Heart right ventricle (tissue), 16 donors: ENCODE measurements around the gene PLN. TPM values are rescaled to one million over a fixed set of nuclear protein-coding genes. Genes with fewer than 3 reads are reported as not detected.

ENCODE experiments used
- ATAC-seq, 8 donors: fragments of 200-7000 bp; cut with Tn5 transposase; one replicate each; pipeline ENCODE4 v1.9.1; 2020; ENCODE audit warnings: mild to moderate bottlenecking in 8 of 8, moderate library complexity in 8 of 8, moderate number of reproducible peaks in 1 of 8
- DNase-seq, 2 donors: peaks; one replicate each; pipeline ENCODE4 v3.0.0-alpha.2; 2020
- H3K27ac ChIP-seq, 10 donors: fragments of 200-600 bp; sonication (generic) in 2 of 10; one replicate each; pipeline versions ENCODE4 v1.5.0 to v1.8.0; 2020 to 2022; ENCODE audit warnings: mild to moderate bottlenecking in 3 of 10
- H3K27me3 ChIP-seq, 7 donors: fragments of 200-600 bp; one replicate each; pipeline ENCODE4 v1.8.0; 2021 to 2022; ENCODE audit warnings: mild to moderate bottlenecking in 2 of 7
- H3K36me3 ChIP-seq, 9 donors: fragments of 200-600 bp; sonication (generic) in 1 of 9; one replicate each; pipeline versions ENCODE4 v1.5.0 to v1.8.0; 2020 to 2022; ENCODE audit warnings: mild to moderate bottlenecking in 2 of 9
- H3K4me1 ChIP-seq, 9 donors: fragments of 200-600 bp; sonication (generic) in 1 of 9; one replicate each; pipeline versions ENCODE4 v1.5.0 to v1.8.0; 2020 to 2022; ENCODE audit warnings: mild to moderate bottlenecking in 4 of 9
- H3K4me3 ChIP-seq, 10 donors: fragments of 200-600 bp; sonication (generic) in 2 of 10; one replicate each; pipeline versions ENCODE4 v1.5.0 to v1.8.0; 2020 to 2022; ENCODE audit warnings: mild to moderate bottlenecking in 7 of 10, moderate library complexity in 2 of 10
- H3K9me3 ChIP-seq, 11 donors: fragments of 200-600 bp in 10 of 11; sonication (generic) in 2 of 11; one replicate each; pipeline versions ENCODE4 v1.5.0 to v1.8.0; 2013 to 2022; ENCODE audit warnings: mild to moderate bottlenecking in 2 of 11, control low read depth in 1 of 11, moderate library complexity in 1 of 11
- WGBS, 2 donors: extraction: QIAGEN DNeasy Blood & Tissue Kit; methylation state at CpG; one replicate each; pipeline ENCODE4 v1.1.7; 2013; ENCODE audit warnings: inconsistent platforms in 1 of 2; 5-methylcytosine and 5-hydroxymethylcytosine counted together
- intact Hi-C, 10 donors: fragments of 100-400 bp; cut with DNase I; formaldehyde crosslinking; loops; one replicate each; pipeline versions ENCODE4 v1.11.1 to v1.14.2; 2022
- polyA plus RNA-seq, 2 donors: library from polyadenylated mRNA; stranded (reverse); fragments of 200-250 nt; gene quantifications; one replicate each; pipeline ENCODE4 v1.2.3, GENCODE V29; 2013
- total RNA-seq, 10 donors: library from RNA; stranded (reverse); fragmentation: NEBNext Ultra II Directional in 3 of 10; extraction: Animal tissue kit (Norgen Biotek cat#: 25700) in 3 of 10; gene quantifications; one replicate each; pipeline versions ENCODE4 v1.2.1 to v1.2.4, GENCODE V29; 2021 to 2023
- TF ChIP-seq, protein P1 (sequence below), 9 donors: fragments of 200-600 bp; sonication (generic) in 2 of 9; IDR thresholded peaks; one replicate each; pipeline versions ENCODE4 v1.5.0 to v1.8.0; 2021 to 2022; ENCODE audit warnings: antibody characterized with exemption in 9 of 9, mild to moderate bottlenecking in 5 of 9, moderate library complexity in 1 of 9
- donor health status: Arrhythmogenic right ventricular cardiomyopathy.
- donor health status: ischemic (EF 13 %, LVEDD 7.1; RV severe dilation, severe dysfunction).
- donor health status: healthy with polysubstance abuse.
- donor health status: DM: no; HTN: yes; CAD: no.
- donor health status: DM: no; HTN: no; CAD: no.
- donor health status: ischemic (EF 25% LVEDD 6.9; RV normal size, moderate dysfunction).
- donor health status: ischemic (EF 25% LVEDD 5.7; RV mildly dilated, moderate dysfunction).
- donor health status: healthy.
- donor health status: DM: yes; HTN: yes; CAD: no.
- donor health status: Ischemic cardiomyopathy.
- donor health status: ischemic (EF 35%, LVEDD 5.7; RV mildly dilated, moderate dysfunction).
- donor health status: nonischemic (EF 11% LVEDD 7.7; RV severe dilation, severe dysfunction).
- donor health status: DM: yes; HTN: yes; CAD: no.
- donor health status: PGD.
- donor health status: ischemic (EF 29% LVEDD 5.4; RV normal size, mild dysfunction).
- donor health status: nonischemic (EF 23%, LVEDD 6.1; RV moderate dilation, normal function).

Gene PLN
- total and polyA plus RNA-seq, 12 donors = 764 to 3,094 (median 2,593) TPM

- peak overlapping the region in 9 of 10 donors; percentile 37 to 89 (median 81) for H3K27ac ChIP-seq
- H3K4me1 ChIP-seq = peaks cover 0 to 12% (median 0%) of the 10 kb centered on the region in 9 donors
- peak overlapping the region; percentile 29 to 60 (median 50) for H3K4me3 ChIP-seq
- intact Hi-C loops = loop anchor here in 6 of 10 donors (2.0 to 10.0 kb wide), 6 partner anchors 39 to 267 kb away; no protein-coding TSS in a partner anchor
- no peaks in the 10 kb centered on the region for H3K27me3 ChIP-seq
- DNase-seq (no peak), ATAC-seq (peak in 7 of 8 donors; percentile 43 to 69 (median 67))
- H3K36me3 ChIP-seq = peaks cover 0 to 51% (median 3%) of the 10 kb centered on the region in 9 donors
- no peaks in the 10 kb centered on the region for H3K9me3 ChIP-seq
- TF ChIP-seq, protein P1, sequence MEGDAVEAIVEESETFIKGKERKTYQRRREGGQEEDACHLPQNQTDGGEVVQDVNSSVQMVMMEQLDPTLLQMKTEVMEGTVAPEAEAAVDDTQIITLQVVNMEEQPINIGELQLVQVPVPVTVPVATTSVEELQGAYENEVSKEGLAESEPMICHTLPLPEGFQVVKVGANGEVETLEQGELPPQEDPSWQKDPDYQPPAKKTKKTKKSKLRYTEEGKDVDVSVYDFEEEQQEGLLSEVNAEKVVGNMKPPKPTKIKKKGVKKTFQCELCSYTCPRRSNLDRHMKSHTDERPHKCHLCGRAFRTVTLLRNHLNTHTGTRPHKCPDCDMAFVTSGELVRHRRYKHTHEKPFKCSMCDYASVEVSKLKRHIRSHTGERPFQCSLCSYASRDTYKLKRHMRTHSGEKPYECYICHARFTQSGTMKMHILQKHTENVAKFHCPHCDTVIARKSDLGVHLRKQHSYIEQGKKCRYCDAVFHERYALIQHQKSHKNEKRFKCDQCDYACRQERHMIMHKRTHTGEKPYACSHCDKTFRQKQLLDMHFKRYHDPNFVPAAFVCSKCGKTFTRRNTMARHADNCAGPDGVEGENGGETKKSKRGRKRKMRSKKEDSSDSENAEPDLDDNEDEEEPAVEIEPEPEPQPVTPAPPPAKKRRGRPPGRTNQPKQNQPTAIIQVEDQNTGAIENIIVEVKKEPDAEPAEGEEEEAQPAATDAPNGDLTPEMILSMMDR (IDR thresholded peaks at IDR 0.05) = peak; percentile 30 to 74 (median 55)
- WGBS, 2 donors = 12 to 24% methylated on average over 3 of the region's 3 CpGs
Measured at GRCh38 chr6:118551063-118552053, 3.3 kb downstream of the PLN start.

DNA sequence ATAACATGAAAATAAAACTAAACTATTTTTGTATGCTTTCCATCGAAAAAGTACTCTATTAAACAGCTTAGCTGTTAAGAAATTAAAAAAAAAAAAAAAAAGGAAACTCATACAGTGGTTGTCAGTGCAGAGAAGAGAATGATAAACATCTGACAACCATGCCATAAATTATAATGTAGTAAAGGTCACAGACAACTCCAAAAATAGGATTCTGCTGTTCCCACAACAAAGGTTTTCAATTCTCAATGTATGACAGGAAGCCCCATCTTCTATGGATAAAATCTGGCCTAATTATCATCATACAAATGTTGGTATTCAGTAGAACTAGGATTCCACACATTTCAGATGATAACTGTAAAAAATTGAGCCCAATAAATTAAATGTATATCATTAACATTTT, 5.0 kb downstream of the PLN start:
- H3K36me3 ChIP-seq = peaks cover 0 to 66% (median 3%) of the 10 kb centered on the region in 9 donors
- no peak for DNase-seq
- H3K27me3 ChIP-seq = no peaks in the 10 kb centered on the region
- ATAC-seq = no peak
- H3K4me1 ChIP-seq = peaks cover 0 to 12% (median 0%) of the 10 kb centered on the region in 9 donors
- H3K27ac ChIP-seq = peak overlapping the region in 9 of 10 donors; percentile 49 to 89 (median 81)
- H3K9me3 ChIP-seq = no peaks in the 10 kb centered on the region
- peak overlapping the region; percentile 25 to 60 (median 50) for H3K4me3 ChIP-seq
- TF ChIP-seq, protein P1 (IDR thresholded peaks at IDR 0.05) = no peak
- WGBS, 2 donors = 37 to 38% methylated on average over 1 of the region's 1 CpG
- intact Hi-C loops = loop anchor here in 6 of 10 donors (2.0 to 10.0 kb wide), 6 partner anchors 41 to 268 kb away; no protein-coding TSS in a partner anchor

DNA sequence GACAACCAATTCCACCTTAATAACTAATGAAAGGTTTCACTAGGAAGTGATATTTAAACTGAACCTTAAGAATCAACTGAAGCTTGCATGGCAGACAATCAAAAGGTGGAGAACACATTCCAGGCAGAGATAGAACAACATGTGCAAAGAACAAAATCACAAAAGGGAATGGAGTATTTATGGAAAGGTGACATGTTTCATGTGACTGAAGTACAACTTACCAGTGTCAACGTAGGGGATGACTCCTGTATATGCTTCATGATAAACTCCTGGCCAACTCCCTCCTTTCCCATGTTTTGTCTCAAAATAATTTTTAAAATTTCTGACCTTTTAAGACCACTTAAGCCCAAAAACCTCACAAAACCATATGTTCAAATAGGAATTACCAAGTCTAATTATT, 6.6 kb downstream of the PLN start:
- TF ChIP-seq, protein P1 (IDR thresholded peaks at IDR 0.05) = no peak
- Histone ChIP-seq H3K9me3 (no peaks in the 10 kb centered on the region), H3K4me3 (peak overlapping the region; percentile 29 to 60 (median 50)), H3K36me3 (peaks cover 0 to 76% (median 3%) of the 10 kb centered on the region in 9 donors), H3K4me1 (peaks cover 0 to 23% (median 7%) of the 10 kb centered on the region in 9 donors), H3K27me3 (no peaks in the 10 kb centered on the region), H3K27ac (peak overlapping the region; percentile 2 to 89 (median 80))
- ATAC-seq (peak in 5 of 8 donors; percentile 26 to 89 (median 71)), DNase-seq (no peak)
- 37 to 45% methylated on average over 1 of the region's 1 CpG for WGBS, 2 donors
- intact Hi-C loops = loop anchor here in 6 of 10 donors (5.0 to 10.0 kb wide), 5 partner anchors 42 to 270 kb away; no protein-coding TSS in a partner anchor
